CD4-positive, alpha-beta T cell treated with Interleukin-17A for 4 hours (primary cell): ENCODE measurements around the gene SIL1.
"Not testable (repeated sequence)": the region's sequence is repeated elsewhere in the genome, so short reads cannot be mapped to it uniquely, and the experiment has no call there.

ENCODE experiments used
- DNase-seq: peaks from one replicate; pipeline ENCODE4 v3.0.0-alpha.2; 2020; ENCODE audit warnings: mixed read lengths

SIL1 gene

GRCh38 chr5:139103762-139104161 lies 94.4 kb downstream of the SIL1 start:
- no peak for DNase-seq

- DNase-seq, result no peak
Observed at GRCh38 chr5:139100825-139101224, 97.3 kb downstream of the SIL1 start.

GRCh38 chr5:139094154-139095131 lies 103.7 kb downstream of the SIL1 start:
- DNase-seq, result no peak

DNA sequence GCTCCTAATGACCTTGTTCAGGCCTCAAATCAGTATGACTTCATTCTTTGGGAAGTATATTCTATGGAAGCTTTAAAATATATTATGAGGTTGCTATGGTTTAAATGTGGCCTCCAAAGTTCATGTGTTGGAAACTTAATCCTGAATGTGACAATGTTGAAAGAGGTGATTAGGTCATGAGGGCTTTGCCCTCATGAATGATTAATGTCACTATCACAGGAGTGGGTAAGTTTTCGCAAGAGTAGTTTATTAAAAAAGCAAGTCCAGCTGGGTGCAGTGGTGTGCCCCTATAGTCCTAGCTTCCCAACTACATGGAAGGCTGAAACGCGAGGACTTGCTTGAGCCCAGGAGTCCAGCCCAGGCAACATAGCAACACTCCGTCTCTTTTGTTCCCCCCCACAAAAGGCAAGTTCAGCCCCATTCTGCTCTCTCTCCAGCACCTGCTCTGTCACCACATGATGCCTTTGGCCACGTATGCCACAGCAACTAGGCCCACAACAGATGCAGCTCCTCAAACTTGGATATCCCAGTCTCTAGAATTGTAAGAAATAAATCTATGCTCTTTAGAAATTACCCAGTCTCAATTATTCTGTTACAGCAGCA lies 105.3 kb downstream of the SIL1 start:
- DNase-seq, result no peak

DNA sequence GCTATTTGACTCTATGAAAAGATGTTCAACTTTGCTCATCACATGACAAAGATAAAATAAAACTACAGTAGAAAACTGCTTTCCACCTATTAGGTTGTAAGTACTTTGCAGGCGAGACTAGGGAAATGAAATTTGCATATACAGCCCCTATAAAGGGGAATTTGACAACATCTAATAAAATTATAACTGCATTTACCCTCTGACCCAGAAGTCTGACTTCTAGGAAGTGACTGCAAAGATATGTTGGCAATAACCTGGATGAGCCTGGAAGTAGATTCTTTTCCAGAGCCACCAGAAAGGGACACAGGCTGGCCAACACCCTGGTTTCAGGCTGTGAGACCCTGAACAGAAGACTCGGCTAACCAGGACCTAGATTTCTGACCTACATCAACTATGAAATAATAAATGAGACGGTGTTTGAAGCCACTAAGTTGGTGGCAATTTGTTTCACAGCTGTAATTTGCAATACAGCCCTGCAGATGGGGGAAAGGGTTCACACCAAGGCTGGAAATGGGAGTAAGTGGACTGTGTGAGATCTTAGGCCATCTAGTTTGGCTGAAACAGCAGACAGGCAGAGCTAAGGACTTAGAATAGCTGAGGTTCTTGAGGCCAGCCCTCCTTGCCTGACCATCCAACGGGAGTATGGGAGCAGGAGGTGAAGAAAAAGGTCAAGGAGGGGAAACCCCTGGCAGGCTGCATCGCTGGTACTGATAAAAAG lies 106.6 kb downstream of the SIL1 start:
- no peak for DNase-seq

- DNase-seq, result no peak
Observed at GRCh38 chr5:139090581-139090980, 107.6 kb downstream of the SIL1 start.

- DNase-seq, result no peak
Observed at GRCh38 chr5:139088024-139088423, 110.1 kb downstream of the SIL1 start.

- DNase-seq, result no peak
Observed at GRCh38 chr5:139082813-139083498, 115.2 kb downstream of the SIL1 start.

- DNase-seq, result no peak
Observed at GRCh38 chr5:139079991-139080610, 118.1 kb downstream of the SIL1 start.

GRCh38 chr5:139079225-139079990 lies 118.8 kb downstream of the SIL1 start:
- no peak for DNase-seq

DNA sequence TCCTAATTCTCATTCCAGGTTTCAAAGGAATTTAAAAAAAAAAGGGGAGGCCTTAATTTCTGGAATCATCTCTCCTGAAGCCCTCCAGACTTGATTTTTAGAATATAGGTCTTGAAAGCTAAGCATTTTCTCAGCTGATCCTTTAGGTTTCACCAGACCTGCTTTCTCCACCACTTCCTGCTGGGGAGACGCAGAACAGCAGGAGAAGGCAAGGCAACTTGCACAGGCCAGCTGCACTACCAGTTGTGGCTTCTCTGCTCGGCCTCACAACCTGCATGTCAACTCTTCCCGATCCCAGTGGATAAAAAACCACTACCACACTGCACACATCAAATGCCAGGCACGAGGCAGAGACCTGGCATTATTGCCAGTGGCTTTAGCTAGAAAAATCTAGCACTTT lies 119.8 kb downstream of the SIL1 start:
- DNase-seq, result no peak

GRCh38 chr5:139077899-139078298 lies 120.3 kb downstream of the SIL1 start:
- DNase-seq, result no peak

- DNase-seq, result no peak
Observed at GRCh38 chr5:139076111-139076510, 122.1 kb downstream of the SIL1 start.

GRCh38 chr5:139075066-139076050 lies 122.8 kb downstream of the SIL1 start:
- DNase-seq, result no peak

GRCh38 chr5:139073956-139074355 lies 124.2 kb downstream of the SIL1 start:
- not testable (repeated sequence) for DNase-seq

DNA sequence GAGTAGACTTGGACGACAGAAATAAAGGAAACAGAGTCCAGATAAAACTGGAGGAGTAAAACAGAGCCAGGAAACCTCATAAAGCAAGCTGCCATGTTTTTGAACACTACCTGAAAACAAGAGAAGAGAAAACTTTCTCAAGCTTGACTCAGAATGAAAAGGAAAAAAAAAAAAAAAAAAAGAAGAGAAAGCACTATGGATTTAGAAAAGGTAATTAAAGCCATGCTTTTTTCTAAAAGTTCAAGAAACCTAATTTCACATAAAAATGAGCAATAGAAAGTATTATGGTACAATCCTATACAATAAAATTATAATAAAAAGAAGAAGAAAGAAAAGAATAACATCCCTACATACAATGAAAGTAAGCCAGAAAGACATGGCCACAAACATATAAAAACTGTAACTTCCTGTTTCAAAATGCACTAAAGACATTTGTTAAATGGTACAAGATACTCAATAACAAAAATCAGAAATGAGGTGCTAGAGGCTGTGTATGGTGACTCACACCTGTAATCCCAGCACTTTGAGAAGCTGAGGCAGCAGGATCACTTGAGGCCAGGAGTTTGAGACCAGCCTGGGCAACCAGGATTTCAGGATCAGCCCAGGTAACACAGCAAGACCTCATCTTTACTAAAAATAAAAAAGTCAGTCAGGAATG lies 129.5 kb downstream of the SIL1 start:
- DNase-seq, result no peak

GRCh38 chr5:139068060-139068459 lies 130.1 kb downstream of the SIL1 start:
- no peak for DNase-seq

DNA sequence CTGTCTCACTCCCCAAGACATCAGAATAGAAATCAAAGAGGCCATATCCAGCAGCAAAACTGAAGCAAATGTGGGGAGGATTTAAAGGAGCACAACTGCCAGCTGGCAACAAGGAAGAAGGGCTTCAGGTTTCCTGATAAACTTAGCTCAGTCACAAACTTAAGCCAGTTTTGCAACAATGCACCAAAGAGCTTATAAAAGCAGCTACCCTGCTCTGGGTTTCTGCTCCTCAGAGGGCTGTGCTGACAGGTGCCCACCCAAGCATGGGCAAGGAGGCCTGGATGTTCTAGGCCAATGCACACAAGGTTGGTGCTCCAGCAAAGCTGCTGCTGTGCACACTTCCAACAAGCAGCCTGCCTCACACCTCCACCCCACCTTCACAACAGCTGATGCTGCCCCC lies 132.9 kb downstream of the SIL1 start:
- DNase-seq, result no peak

- no peak for DNase-seq
Observed at GRCh38 chr5:139064613-139065012, 133.6 kb downstream of the SIL1 start.

- DNase-seq, result no peak
Observed at GRCh38 chr5:139063664-139064054, 134.5 kb downstream of the SIL1 start.
